ENCODE measurements around the gene CCDC154. TPM values are rescaled to one million over a fixed set of nuclear protein-coding genes. Genes with fewer than 3 reads are reported as not detected.

CCDC154 gene
- total RNA-seq, 1 donor from 2014 or later, result not detected

- DNase-seq (ENCODE audit: low read depth), result no peak
- TF ChIP-seq CTCF (conservative IDR thresholded peaks at IDR 0.05; ENCODE audit: low read depth, low read length), result no peak
- H3K4me3 ChIP-seq (ENCODE audit: low read depth, low read length), result no peak overlapping the region
These were observed 8.2 kb upstream of the CCDC154 start for GRCh38 chr16:1452530-1452929.

DNA sequence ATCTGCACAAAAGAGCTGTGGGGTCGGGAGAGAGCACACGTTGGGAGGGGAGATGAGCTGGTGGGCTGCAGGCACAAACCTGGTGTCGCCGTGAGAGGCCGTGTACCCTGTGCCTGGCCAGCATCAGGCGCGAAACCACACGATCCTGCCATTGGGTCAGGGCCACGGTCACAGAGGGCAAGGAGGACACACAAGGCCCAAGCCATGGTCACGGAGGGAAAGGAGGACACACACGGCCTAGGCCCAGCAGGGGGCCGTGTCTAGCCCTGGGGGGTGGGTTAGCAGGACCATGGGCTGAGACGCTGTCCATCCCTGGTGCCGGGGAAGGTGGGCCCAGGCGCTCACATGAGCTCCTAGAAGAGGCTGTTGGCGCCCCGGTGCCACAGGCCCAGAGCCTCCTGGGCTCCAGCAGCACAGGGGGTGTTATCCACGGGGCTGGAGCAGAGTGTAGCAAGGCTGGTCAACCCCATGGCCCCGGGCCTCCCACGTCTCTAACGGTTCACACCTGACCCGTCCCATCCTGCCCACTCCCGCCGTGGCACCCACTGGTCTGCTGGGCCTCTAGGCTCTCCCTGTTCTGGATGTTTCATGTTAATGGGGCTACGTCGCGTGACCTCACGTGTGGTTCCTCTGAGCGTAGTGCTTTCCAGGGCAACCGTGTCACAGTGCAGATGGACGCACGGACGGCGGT, 7.5 kb upstream of the CCDC154 start:
- no peak overlapping the region for H3K4me3 ChIP-seq (ENCODE audit: low read depth, low read length)
- DNase-seq (ENCODE audit: low read depth), result no peak
- TF ChIP-seq CTCF (conservative IDR thresholded peaks at IDR 0.05; ENCODE audit: low read depth, low read length), result no peak

GRCh38 chr16:1450841-1451240, 6.5 kb upstream of the CCDC154 start:
- no peak for DNase-seq (ENCODE audit: low read depth)
- no peak for TF ChIP-seq CTCF (conservative IDR thresholded peaks at IDR 0.05; ENCODE audit: low read depth, low read length)
- no peak overlapping the region for H3K4me3 ChIP-seq (ENCODE audit: low read depth, low read length)

- no peak for DNase-seq (ENCODE audit: low read depth)
- no peak overlapping the region for H3K4me3 ChIP-seq (ENCODE audit: low read depth, low read length)
- no peak for TF ChIP-seq CTCF (conservative IDR thresholded peaks at IDR 0.05; ENCODE audit: low read depth, low read length)
These were observed 5.9 kb upstream of the CCDC154 start for GRCh38 chr16:1450218-1450617.

GRCh38 chr16:1449201-1449788, 4.9 kb upstream of the CCDC154 start:
- TF ChIP-seq CTCF (conservative IDR thresholded peaks at IDR 0.05; ENCODE audit: low read depth, low read length), result no peak
- no peak for DNase-seq (ENCODE audit: low read depth)
- no peak overlapping the region for H3K4me3 ChIP-seq (ENCODE audit: low read depth, low read length)

DNA sequence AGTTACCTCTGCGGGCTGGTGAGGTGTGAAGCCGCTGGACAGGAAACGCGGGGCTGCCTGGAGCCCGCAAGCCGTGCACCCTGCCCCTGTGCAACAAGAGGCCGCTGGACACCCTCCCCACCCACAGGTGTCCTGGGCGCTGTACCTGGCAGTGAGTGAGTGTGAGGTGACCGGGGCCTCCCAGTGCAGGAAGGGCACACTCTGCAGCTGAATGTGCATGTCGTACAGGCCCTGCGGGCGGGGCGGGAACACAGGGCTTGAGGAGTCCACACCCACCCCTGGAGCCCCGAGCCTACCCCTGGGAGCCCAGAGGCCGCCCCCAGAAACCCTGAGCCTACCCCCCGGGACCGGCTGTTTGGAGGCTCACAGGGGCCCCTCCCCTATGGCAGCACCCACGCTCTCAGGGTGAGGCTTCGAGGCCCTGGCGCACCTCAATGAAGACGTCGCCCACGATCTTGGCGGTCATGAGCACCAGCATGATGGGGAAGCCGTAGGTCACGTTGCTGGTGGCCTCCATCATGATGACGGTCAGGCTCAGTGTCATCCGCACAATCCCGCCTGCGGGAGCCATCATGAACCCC, 4.3 kb upstream of the CCDC154 start:
- no peak overlapping the region for H3K4me3 ChIP-seq (ENCODE audit: low read depth, low read length)
- TF ChIP-seq CTCF (conservative IDR thresholded peaks at IDR 0.05; ENCODE audit: low read depth, low read length), result no peak
- no peak for DNase-seq (ENCODE audit: low read depth)
